Activated CD8-positive, alpha-beta memory T cell treated with anti-CD3 and anti-CD28 coated beads for 24 hours (primary cell): ENCODE data around the gene P2RY8.
A peak's percentile ranks its signal among the peaks of the same experiment; 100 is the strongest.
"Not testable (repeated sequence)": the region's sequence is repeated elsewhere in the genome, so short reads cannot be mapped to it uniquely, and the experiment has no call there.

Experiments
- DNase-seq: peaks from one replicate; pipeline ENCODE4 v3.0.0-alpha.2; 2020

Gene P2RY8

GRCh38 chrX:1486749-1487361, 50.1 kb downstream of the P2RY8 start:
- DNase-seq, result peak; percentile 49

GRCh38 chrX:1486177-1486576, 50.8 kb downstream of the P2RY8 start:
- DNase-seq, result peak; percentile 24

- DNase-seq, result peak; percentile 49
Observed at GRCh38 chrX:1485033-1485432, 52.0 kb downstream of the P2RY8 start.

DNA sequence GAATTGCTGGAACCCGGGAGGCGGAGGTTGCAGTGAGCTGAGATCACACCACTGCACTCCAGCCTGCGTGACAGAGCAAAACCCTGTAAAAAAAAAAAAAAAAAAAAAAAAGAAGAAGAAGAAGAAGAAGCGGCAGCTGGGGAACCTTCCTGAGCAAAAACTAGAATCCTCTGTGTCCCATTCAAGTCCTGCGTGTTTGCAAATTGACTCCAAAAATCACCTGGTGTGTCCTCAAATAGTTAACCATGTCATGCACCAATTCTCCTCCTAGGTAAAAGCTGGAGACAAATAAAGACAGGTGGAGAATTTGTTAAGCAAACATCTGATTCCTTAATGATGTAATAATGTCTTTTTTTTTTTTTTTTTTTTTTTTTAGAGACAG, 52.4 kb downstream of the P2RY8 start:
- DNase-seq, result no peak

GRCh38 chrX:1483843-1484637, 52.9 kb downstream of the P2RY8 start:
- peak; percentile 56 for DNase-seq

DNA sequence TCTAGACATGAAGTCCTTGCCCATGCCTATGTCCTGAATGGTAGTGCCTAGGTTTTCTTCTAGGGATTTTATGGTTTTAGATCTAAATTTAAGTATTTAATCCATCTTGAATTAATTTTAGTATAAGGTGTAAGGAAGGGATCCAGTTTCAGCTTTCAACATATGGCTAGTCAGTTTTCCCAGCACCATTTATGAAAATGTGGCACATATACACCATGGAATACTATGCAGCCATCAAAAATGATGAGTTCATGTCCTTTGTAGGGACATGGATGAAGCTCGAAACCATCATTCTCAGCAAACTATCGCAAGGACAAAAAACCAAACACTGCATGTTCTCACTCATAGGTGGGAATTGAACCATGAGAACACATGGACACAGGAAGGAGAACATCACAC, 54.5 kb downstream of the P2RY8 start:
- not testable (repeated sequence) for DNase-seq

DNA sequence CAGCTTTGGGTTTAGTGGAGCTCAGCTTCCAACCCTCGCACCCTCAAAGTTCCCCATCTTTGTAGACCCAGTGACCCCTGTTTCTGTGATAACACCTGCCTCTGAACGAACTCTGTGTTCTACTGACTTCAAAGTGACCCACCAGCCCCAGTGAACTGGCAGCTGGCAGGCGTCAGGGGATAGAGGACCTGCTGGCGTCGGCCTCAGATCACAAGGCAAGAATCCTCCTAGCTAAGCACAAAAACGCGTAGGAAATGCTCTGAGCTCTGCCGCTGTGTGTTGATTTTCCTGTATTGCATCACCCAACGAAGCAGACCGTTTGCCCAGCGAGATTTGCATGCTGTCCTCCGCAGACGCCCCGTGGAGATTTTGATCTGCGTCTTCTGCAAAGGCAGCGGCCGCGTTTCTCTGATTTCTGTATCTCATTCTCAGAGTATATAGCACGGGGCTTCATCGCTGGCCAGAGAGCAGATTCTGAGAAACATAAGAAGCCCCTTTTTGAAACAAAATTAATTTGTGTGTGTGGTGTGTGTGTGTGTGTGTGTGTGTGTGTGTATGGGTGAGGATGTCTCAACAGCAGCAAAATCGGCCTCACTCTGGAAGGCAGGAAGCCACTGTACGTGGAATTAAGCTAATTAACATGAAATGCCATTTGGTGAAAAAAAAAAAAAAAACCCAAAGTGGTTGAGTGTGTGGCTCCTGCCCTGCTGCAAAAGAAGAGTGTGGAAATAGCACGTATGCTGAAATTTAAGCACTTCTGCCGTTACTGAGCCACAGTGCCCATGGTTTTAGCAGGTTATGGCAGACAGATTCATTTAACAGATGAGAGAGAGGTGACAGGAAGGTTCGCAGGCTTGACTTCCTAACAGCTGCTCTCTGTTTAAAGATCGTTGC, 55.1 kb downstream of the P2RY8 start:
- DNase-seq, result peak; percentile 90

DNA sequence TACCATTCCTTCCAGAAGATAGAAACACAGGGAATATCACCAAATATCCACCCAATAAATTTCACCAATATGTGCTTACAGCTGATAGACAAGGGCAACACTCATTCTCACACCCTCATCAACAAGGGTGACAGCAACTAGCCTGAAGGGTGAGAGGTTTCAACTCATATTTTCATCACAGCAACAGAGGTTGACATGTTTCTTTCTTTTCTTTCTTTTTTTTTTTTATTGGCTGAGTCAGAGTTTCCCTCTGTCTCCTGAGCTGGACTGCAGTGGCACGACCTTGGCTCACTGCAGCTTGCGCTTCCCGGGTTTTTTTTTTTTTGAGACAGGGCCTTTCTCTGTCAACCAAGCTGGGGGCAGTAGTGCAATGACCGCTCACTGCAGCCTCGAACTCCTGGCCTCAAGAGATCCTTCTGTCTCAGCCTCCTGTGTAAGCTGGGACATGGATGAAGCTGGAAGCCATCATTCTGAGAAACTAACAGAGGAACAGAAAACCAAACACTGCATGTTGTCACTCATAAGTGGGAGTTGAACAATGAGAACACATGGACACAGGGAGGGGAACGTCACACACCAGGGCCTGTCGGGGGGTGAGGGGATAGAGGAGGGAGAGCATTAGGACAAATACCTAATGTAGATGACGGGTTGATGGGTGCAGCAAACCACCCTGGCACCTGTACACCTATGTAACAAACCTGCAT, 56.8 kb downstream of the P2RY8 start:
- DNase-seq, result peak; percentile 54

- peak; percentile 44 for DNase-seq
Observed at GRCh38 chrX:1477801-1478458, 59.1 kb downstream of the P2RY8 start.

GRCh38 chrX:1477229-1477628, 59.8 kb downstream of the P2RY8 start:
- no peak for DNase-seq

DNA sequence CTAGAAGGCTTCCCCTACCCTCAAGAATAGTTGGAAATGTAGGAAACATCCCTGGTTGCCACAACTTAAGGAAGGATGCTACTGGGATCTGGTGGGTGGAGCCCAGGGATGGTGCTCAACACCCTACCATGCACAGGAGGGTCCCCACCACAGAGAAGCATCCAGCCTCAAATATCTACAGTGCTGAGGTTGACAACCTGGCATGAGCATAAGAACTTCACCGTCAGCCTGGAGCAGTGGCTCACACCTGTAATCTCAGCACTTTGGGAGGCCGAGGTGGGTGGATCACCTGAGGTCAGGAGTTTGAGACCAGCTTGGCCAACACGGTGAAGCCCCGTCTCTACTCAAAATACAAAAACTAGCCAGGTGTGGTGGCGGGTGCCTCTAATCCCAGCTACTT, 60.3 kb downstream of the P2RY8 start:
- peak; percentile 51 for DNase-seq

GRCh38 chrX:1475881-1476280, 61.1 kb downstream of the P2RY8 start:
- DNase-seq, result peak; percentile 48

DNA sequence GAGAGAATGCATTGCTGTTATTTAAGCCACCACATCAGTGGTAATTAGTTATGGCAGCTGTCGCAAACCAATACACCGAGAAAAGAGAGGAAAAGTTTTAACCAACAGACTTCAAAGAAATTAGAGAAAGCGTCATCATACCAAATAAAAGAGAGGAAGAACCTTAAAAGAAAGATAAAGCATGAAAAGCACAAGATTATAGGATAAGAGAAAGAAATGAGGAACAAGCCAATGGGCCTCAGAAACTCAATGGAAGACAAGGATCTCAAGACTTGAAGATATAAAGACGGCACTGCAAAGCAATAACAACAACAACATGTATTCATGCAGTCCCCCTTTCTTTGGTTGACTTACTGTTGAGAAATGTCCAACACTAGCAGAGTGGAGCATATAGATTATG, 61.5 kb downstream of the P2RY8 start:
- no peak for DNase-seq

DNA sequence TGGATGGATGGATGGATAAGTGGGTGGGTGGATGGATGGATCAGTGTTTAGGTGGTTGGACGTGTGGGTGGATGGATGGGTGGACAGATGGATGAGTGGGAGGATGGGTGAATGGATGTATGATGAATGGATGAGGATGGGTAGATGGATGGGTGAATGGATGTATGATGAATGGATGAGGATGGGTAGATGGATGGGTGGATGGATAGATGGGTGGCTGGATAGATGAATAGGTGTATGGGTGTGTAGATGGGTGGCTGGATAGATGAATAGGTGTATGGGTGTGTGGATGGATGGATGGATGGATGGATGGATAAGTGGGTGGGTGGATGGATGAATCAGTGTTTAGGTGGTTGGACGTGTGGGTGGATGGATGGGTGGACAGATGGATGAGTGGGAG, 62.4 kb downstream of the P2RY8 start:
- not testable (repeated sequence) for DNase-seq

GRCh38 chrX:1472975-1473374, 64.0 kb downstream of the P2RY8 start:
- DNase-seq, result no peak

DNA sequence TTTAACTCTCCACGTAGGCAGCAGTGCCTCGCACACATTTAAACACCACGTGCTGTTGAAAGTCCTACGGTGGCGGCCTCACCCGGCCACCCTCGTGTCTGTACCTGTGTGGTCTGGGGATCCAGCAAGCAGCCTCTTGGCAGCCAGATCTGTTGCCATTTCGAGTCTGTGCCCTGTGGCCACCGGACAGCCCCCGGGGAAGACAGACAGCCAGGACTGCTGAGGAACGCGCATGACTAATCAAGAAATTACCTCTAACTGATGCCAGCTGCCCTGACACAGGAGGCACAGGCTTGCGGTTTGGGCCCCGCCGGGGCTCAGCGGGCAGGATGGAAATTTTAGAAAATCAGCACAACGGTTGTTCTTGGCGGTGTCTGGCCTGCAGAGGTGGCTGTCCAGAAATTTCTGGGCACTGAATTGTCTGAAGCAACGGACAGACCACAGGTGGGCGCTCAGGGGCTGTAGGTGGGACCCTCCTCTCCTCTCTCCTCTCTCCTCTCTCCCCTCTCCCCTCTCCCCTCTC, 68.7 kb downstream of the P2RY8 start:
- peak; percentile 86 for DNase-seq

- DNase-seq, result peak; percentile 74
Observed at GRCh38 chrX:1466971-1467561, 69.9 kb downstream of the P2RY8 start.

DNA sequence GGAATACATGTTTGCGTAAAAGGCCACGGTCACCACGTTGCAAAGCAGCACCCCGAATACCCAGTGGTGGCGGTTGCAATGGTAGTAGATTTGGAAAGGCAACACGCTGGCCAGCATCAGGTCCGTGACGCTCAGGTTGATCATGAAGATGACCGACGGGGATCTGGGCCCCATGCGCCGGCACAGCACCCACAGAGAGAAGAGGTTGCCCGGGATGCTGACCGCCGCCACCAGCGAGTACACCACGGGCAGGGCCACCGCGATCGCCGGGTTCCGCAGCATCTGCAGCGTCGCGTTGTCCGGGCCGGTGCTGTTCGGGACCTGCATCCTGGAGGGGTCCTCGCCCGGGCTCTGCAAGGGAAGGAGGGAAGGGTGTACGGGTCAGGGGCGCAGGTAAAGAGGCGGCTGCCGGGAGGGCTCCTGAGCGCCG, 70.7 kb downstream of the P2RY8 start:
- peak; percentile 57 for DNase-seq

DNA sequence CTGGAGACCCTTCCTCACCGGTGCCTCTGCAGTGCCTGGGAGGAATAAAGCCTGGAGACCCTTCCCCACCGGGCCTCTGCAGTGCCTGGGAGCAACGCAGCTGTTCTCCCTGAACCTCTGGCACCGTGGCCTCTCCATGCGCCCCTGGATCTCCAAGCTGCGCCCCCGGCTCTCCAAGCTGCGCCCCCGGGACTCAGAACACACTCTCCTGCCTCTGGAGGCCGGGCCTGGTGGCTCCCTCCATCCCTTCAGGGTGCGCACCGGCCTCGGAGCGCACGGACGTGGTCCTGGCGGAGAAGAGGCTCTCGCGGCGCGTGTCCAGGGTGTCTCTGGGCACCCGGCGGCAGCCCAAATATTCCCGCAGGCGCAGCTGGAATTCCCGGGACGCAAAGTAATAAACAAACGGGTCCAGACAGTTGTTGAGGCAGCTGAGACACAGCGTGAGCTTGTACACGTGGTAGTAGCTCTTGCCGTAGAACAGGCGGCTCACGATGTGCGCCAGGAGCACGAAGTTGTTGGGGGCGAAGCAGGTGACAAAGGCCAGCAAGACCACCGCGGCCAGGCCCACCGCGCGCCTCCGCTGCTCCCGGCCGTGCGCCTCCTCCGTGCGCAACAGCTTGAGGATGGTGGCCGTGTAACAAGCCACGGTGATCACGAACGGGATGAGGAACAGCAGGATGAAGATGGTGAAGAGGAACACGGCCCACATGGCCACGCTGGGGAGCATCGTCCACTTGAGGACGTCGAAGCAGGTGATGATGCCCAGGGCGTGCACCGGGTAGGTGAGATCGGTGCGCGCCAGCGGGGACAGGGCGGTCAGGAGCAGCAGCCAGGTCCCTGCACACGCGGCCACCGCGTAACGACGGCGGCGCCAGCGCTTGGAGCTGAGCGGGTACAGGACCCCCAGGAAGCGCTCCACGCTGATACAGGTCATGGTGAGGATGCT, 71.4 kb downstream of the P2RY8 start:
- peak; percentile 56 for DNase-seq

DNA sequence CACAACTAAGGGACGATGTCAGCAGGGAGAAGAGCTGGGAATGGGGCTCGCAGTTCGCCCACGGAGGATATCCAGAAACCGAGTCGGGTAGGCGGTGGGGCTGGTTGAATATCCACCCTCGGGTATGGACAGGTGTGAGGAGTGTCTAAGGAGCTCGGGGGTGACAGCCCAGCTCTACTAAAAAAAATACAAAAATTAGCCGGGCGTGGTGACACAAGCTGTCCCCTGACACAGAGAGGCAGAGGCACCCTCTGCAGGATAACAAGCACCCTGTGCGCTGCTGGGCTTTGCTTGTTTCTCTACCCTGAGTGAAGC, 72.1 kb downstream of the P2RY8 start:
- DNase-seq, result no peak
